K562 (cell line): Measurements from ENCODE around the gene BID. TPM values are rescaled to one million over a fixed set of nuclear protein-coding genes. Genes with fewer than 3 reads are reported as not detected.

Source experiments
- ATAC-seq: fragments of 200-7000 bp; cut with Tn5 transposase; 3 replicates; pipeline ENCODE4 v1.9.1; 2020; ENCODE audit warnings: moderate library complexity
- BruUV-seq: library from RNA; stranded (reverse); fragments of 400-500 nt; replicated peaks from 2 replicates; lab custom pipeline; 2021; lab: Mats Ljungman, UMichigan
- CTCF ChIA-PET: fragments of 300-600 bp; formaldehyde crosslinking; extraction: SDS; loops from one replicate; lab custom pipeline; 2021; ENCODE audit warnings: low intra/inter-chr PET ratio; lab: Yijun Ruan, JAX
- POLR2A ChIA-PET: fragments of 300-600, 350-650 bp; sonication (Branson Sonifier 250); formaldehyde crosslinking; extraction: SDS; loops from one replicate; lab custom pipeline; 2021; ENCODE audit warnings: antibody characterized with exemption, inconsistent platforms; lab: Yijun Ruan, JAX
- DNase-seq, 4 experiments: peaks; one replicate each; pipeline versions ENCODE4 v3.0.0 to v3.0.0-alpha.2; 2011 to 2018; ENCODE audit warnings: low spot score in 3 of 4, mixed read lengths in 3 of 4; ENCODE audit errors: extremely low read depth in 1 of 4
- FAIRE-seq: peaks from 2 replicates; lab custom pipeline; 2011; peaks lifted over from hg19 to GRCh38; lab: Jason Lieb, UNC
- H2AFZ ChIP-seq: 2 replicates; pipeline ENCODE4 v1.6.0; 2011; ENCODE audit warnings: low read depth, low read length, control low read depth, inconsistent platforms
- H3K27ac ChIP-seq: fragments of 200-600 bp; 3 replicates; pipeline ENCODE4 v1.8.0; 2011; ENCODE audit warnings: low read depth, mild to moderate bottlenecking, control low read depth, inconsistent platforms, low read length, moderate library complexity, mixed read lengths; ENCODE audit errors: extremely low read depth
- H3K27me3 ChIP-seq, 2 experiments: fragments of 300-600 bp in 1 of 2; 2 replicates in 1 of 2; 3 replicates in 1 of 2; pipeline versions ENCODE4 v1.6.0 to v1.8.0; 2011; ENCODE audit warnings: inconsistent platforms in 2 of 2, low read length in 2 of 2, mild to moderate bottlenecking in 1 of 2, mixed read lengths in 1 of 2, moderate library complexity in 1 of 2; ENCODE audit not compliant: control insufficient read depth in 2 of 2, insufficient read depth in 2 of 2
- H3K36me3 ChIP-seq: fragments of 300-600 bp; 3 replicates; pipeline ENCODE4 v1.8.0; 2011; ENCODE audit warnings: mild to moderate bottlenecking, low read length, inconsistent platforms; ENCODE audit not compliant: control insufficient read depth, insufficient read depth
- H3K4me1 ChIP-seq, 2 experiments: fragments of 200-600 bp in 1 of 2; replicated peaks in 1 of 2; 2 replicates in 1 of 2; 3 replicates in 1 of 2; pipeline versions ENCODE4 v1.5.1 to v1.8.0; 2011; ENCODE audit warnings: inconsistent platforms in 2 of 2, low read length in 2 of 2, mild to moderate bottlenecking in 1 of 2, mixed read lengths in 1 of 2, moderate library complexity in 1 of 2; ENCODE audit not compliant: control insufficient read depth in 2 of 2, insufficient read depth in 2 of 2
- H3K4me2 ChIP-seq: 2 replicates; pipeline ENCODE4 v1.6.1; 2011; ENCODE audit warnings: low read length, control low read depth, inconsistent platforms, mixed read lengths; ENCODE audit not compliant: insufficient read depth
- H3K4me3 ChIP-seq: fragments of 200-600 bp; sonication (generic), shearing (Covaris generic); 2 replicates; pipeline ENCODE4 v1.5.1; 2016; ENCODE audit warnings: control low read depth, inconsistent platforms
- H3K79me2 ChIP-seq: fragments of 200-600 bp; 3 replicates; pipeline ENCODE4 v1.8.0; 2011; ENCODE audit warnings: low read length, inconsistent platforms; ENCODE audit not compliant: control insufficient read depth, insufficient read depth
- H3K9ac ChIP-seq, 2 experiments: 2 replicates each; pipeline versions ENCODE4 v1.6.0 to v1.6.1; 2011; ENCODE audit warnings: low read depth in 2 of 2, low read length in 2 of 2, control low read depth in 1 of 2, inconsistent platforms in 1 of 2, mild to moderate bottlenecking in 1 of 2, mixed read lengths in 1 of 2; ENCODE audit not compliant: insufficient read depth in 1 of 2
- H3K9me1 ChIP-seq: one replicate; pipeline ENCODE4 v1.6.0; 2011; ENCODE audit warnings: inconsistent platforms, mild to moderate bottlenecking, low read length, moderate library complexity; ENCODE audit not compliant: control insufficient read depth, insufficient read depth
- H3K9me3 ChIP-seq: replicated peaks from 2 replicates; pipeline ENCODE4 v1.5.1; 2011; ENCODE audit warnings: low read depth, low read length, inconsistent platforms; ENCODE audit not compliant: control insufficient read depth, insufficient read depth
- H4K20me1 ChIP-seq: replicated peaks from 2 replicates; pipeline ENCODE4 v1.6.1; 2011; ENCODE audit warnings: low read length, inconsistent platforms, mixed read lengths; ENCODE audit not compliant: control insufficient read depth, insufficient read depth
- CBX1 ChIP-seq: sonication (generic); IDR thresholded peaks from 2 replicates; pipeline ENCODE4 v1.6.1; 2016; ENCODE audit warnings: antibody characterized with exemption, low read depth, mild to moderate bottlenecking
- SAP30 ChIP-seq: fragments of 200-600 bp; sonication (generic); IDR thresholded peaks from 2 replicates; pipeline ENCODE4 v1.6.1; 2012; ENCODE audit warnings: borderline replicate concordance, low read depth, mild to moderate bottlenecking, moderate library complexity, low read length, control low read depth, inconsistent platforms; ENCODE audit not compliant: insufficient read depth, poor library complexity, severe bottlenecking
- SRSF7 ChIP-seq: fragments of 200-400 bp; formaldehyde crosslinking; optimal IDR thresholded peaks from 2 replicates; pipeline ENCODE3; 2017; ENCODE audit warnings: mild to moderate bottlenecking, low read depth, low read length
- TEAD4 ChIP-seq, 2 experiments: sonication (generic) in 1 of 2; formaldehyde crosslinking in 1 of 2; IDR thresholded peaks; 2 replicates each; pipeline versions ENCODE4 v1.6.1 to v1.8.0; 2012 to 2022; ENCODE audit warnings: borderline replicate concordance in 1 of 2, inconsistent platforms in 1 of 2, low read length in 1 of 2, mild to moderate bottlenecking in 1 of 2, missing genetic modification reagents in 1 of 2
- ZEB2 ChIP-seq: fragments of 450-650 bp; IDR thresholded peaks from 2 replicates; pipeline ENCODE4 v1.6.1; 2016
- WGBS: fragments of 100-300 bp; shearing (Covaris generic); methylation state at CpG from one replicate; pipeline ENCODE4 v1.1.6; 2016; ENCODE audit warnings: low coverage, mixed read lengths; ENCODE audit not compliant: insufficient coverage; ENCODE audit errors: missing lambda C conversion rate; 5-methylcytosine and 5-hydroxymethylcytosine counted together
- in situ Hi-C: fragments of 300-500 bp; cut with MboI; formaldehyde crosslinking; loops from 4 replicates; pipeline ENCODE4 v1.15.0; 2018; ENCODE audit warnings: inconsistent platforms, mixed read lengths
- intact Hi-C: fragments of 100-400 bp; cut with micrococcal nuclease; formaldehyde crosslinking; loops from 2 replicates; pipeline ENCODE4 v1.14.2; 2022
- polyA plus RNA-seq, 8 experiments: library from polyadenylated mRNA; depleted of rRNA in 4 of 8; stranded (reverse) in 5 of 8; unstranded in 3 of 8; fragments of >200 nt; fragmentation: Nextera tagmentation in 2 of 8; fragmentation: Illumina TruSeq in 1 of 8; extraction: Ambion mirVana in 2 of 8; extraction: Trizol in 1 of 8; gene quantifications; 2 replicates each; pipeline versions ENCODE4 v1.2.1 to v1.2.3, GENCODE V29; 2011 to 2014; ENCODE audit warnings: inconsistent platforms in 1 of 8, missing spikeins in 1 of 8
- total RNA-seq, 7 experiments: library from RNA; depleted of rRNA in 6 of 7; stranded (reverse); fragments of >200 nt in 6 of 7; fragmentation: Illumina TruSeq in 2 of 7; extraction: Trizol in 2 of 7; gene quantifications; 2 replicates each; pipeline versions ENCODE4 v1.2.1 to v1.2.3, GENCODE V29; 2011 to 2021; ENCODE audit warnings: low replicate concordance in 1 of 7

BID gene
- total and polyA plus RNA-seq, 9 of the 15 experiments (the other 6 are each of a cell fraction or from before 2014, with no cell fraction given) = 5.2 to 209 (median 63.7) TPM

DNA sequence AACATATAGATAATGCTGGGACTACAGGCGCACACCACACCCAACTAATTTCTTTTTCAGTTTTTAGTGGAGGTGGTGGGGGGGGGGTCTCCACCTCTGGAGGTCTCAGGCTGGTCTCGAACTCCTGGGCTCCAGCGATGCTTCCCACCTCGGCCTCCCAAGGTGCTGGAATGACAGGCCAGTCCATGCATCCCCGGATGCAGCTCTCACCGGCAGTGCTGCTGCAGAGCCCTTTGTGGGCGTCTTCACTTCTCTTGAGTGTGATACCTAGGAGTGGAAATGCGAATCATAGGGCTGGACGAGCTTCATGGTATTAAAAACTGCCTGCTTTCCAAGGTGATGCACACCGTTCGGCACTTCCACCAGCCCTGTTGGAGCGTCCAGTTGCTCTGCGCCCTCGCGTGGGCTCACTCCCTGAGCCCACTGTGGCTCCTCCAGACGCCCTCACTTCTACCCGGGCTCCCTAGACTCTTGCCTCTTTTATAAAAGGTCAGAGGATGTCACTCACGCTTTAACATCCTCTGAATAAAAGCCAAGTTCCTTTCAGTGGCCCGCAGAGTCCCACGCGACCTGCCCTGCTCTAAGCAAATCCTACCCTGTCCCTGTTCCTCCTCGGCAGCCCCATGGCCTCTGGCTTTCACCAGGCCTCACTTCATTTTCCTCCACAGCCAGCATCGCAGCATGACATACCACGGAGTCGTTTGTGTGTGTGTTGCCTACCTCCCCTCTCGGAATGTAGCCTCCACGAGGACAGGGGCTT lies 837 bp upstream of the BID start:
- BruUV-seq = no TSS peak
- peaks cover 23 to 74% of the 10 kb centered on the region in 2 experiments for H3K4me1 ChIP-seq
- H4K20me1 ChIP-seq = peaks cover 31% of the 10 kb centered on the region
- H3K36me3 ChIP-seq = peaks cover 15% of the 10 kb centered on the region; the same call in 2 of the 3 replicates
- no peaks in the 10 kb centered on the region for H3K27me3 ChIP-seq
- peak overlapping the region; percentile 89 for H2AFZ ChIP-seq
- TF ChIP-seq SRSF7 (no peak), SAP30 (no peak), CBX1 (no peak), ZEB2 (no peak), TEAD4 (IDR thresholded peaks at IDR 0.05; ENCODE audit: low read length) (no peak), TEAD4 (CRISPR knock-in tag; IDR thresholded peaks at IDR 0.05; ENCODE audit: borderline replicate concordance) (no peak)
- TF ChIP-seq, all 486 proteins: peak for 0
- ChIA-PET POLR2A (interaction anchor here (0.6 to 7.0 kb wide), 2 partner anchors 11 to 686 kb away, joined by 3 to 54 read pairs; no protein-coding TSS in a partner anchor), CTCF (interaction anchor here (0.6 kb wide), 1 partner anchor 149 kb away, joined by 3 read pairs; no protein-coding TSS in a partner anchor)
- H3K9me1 ChIP-seq = no peaks in the 10 kb centered on the region
- no peaks in the 10 kb centered on the region for H3K9me3 ChIP-seq
- H3K27ac ChIP-seq = no peak overlapping the region
- no peak for ATAC-seq
- in situ Hi-C loops (no loop called here), intact Hi-C loops (loop anchor here (10.0 kb wide), 1 partner anchor 290 kb away; no protein-coding TSS in a partner anchor)
- DNase-seq = no peak
- peaks cover 37% of the 10 kb centered on the region for H3K79me2 ChIP-seq
- peak overlapping the region; percentile 82; the same call in 1 of the 2 replicates for H3K4me2 ChIP-seq
- no peak for FAIRE-seq
- 70% methylated on average over 24 of the region's 27 CpGs for WGBS
- peak overlapping the region; percentile 48 to 92; a peak in 3 of 4 replicates for H3K9ac ChIP-seq
- no peak overlapping the region for H3K4me3 ChIP-seq
